HG02610 (cell line): ENCODE results near the gene PDCD2L.
"Not testable (repeated sequence)": the region's sequence is repeated elsewhere in the genome, so short reads cannot be mapped to it uniquely, and the experiment has no call there.

Experiments used
- ATAC-seq: cut with Tn5 transposase; IDR thresholded peaks from one replicate; pipeline ENCODE4 v1.9.1; 2021; ENCODE audit warnings: mild to moderate bottlenecking, moderate library complexity; ENCODE audit not compliant: unreplicated experiment

The PDCD2L gene

DNA sequence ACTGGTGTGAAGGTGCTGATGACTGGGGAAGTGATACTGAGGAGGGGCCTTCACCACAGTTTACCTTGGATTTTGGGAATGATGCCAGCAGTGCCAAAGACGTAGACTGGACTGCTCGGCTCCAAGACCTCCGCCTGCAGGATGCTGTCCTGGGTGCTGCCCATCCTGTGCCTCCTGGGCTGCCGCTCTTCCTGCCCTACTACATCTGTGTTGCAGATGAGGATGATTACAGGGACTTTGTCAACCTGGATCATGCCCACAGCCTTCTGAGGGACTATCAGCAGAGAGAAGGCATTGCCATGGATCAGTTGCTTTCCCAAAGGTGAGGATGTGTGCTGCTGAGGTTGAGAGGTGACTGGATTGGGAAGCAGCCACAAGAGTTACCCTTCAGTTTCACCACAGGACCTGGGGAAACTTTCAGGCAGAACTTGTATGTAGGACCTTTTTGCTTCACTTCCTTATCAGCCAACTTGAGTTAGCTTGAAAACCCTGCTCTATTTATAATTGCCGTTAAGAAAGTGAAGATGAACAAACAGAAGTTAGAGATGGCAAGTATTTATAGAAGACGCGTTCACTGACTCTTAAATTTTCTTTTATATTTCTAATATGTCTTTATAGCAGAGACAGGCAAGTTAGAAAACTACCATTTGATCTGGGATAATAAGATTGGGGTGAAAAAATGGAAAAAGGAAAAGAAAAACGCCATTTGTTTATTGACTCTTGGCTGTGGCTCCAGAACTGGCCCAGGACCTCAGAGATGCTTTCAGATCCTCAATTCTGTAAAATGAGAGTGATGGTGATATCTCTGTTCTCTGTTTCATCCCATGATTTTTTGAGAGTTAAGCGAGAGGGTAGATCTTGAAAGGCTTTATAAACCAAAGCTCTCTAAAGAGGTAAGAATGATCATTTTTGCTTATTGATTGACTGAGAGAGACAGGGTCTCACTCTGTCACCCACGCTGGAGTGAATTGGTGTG is 5.3 kb downstream of the PDCD2L start:
- no peak for ATAC-seq

DNA sequence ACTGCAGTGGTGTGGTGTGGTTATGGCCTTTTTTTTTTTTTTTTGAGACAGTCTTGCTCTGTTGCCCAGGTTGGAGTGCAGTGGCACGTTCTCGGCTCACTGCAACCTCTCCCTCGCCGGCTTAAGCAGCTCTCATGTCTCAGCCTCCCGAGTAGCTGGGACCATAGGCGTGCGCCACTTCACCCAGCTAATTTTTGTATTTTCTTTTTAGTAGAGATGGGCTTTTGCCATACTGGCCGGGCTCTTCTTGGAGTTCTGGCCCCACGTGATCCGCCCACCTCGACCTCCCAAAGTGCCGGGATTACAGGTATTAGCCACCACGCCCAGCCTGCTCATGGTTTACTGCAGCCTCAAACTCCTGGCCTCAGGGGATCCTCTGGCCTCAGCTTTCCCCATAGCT is 7.0 kb downstream of the PDCD2L start:
- no peak for ATAC-seq

DNA sequence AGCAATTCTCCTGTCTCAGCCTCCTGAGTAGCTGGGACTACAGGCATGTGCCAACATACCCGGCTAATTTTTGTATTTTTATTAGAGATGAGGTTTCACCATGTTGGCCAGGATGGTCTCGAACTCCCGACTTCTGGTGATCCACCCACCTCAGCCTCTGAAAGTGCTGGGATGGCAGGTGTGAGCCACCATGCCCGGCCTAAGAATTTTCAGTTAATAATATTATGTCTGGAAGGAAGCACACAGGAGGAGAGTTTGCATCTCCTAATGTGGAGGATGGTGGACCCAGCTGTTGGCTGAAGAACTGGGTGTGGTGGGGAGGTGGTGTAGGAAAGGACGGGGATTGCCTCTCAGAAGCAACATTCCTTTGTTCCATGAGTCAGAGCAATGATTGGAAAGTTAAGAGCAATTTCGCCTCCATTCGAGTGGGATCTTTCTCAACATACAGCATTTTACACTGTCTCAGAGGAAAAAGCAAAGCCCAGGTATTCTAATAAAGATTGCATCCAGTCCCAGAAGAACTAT is 11.9 kb downstream of the PDCD2L start:
- ATAC-seq = no peak

DNA sequence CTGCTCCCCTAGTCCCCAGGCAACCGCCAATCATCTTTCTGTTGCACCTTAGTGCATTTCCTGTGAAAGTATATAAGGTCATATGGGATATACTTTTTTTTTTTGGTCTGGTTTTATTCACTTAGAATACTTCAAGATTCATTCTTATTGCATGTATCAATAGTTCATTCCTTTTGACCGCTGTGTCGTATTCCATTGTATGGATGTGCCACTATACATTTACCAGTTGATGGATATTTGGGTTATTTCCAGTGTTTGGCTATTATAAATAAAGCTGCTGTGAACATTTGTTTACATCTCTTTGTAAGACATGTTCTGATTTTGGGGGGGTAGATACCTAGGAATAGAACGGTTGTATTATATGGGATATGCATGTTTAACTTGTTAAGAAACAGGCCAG is 14.1 kb downstream of the PDCD2L start:
- no peak for ATAC-seq

DNA sequence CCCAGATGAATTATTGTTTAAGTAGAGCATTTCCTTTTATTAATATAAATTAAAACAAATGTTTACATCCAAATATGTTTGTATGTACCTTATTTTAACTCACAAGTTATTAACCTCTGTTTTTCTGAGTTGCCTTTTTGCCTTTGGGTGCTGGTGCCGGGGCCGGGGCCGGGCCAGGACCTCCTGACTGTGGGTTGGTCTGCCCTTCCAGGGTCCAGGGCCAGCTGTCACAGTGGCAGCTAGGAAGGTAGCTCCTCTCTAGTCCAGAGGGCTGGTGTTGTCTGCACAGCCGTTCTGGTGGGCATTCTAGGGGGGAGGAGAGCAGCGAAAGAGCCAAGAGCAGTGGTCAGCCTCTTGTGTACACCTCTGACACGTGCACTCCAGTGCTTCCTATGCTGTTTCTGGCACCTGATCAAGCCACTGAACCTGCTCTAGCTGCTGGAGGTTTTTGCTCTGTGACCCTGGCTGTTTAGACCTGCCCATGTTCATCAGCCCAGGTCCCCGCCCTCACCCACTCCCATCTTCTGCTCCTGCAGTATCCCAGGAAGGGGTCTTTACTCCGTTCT is 22.0 kb downstream of the PDCD2L start:
- no peak for ATAC-seq

DNA sequence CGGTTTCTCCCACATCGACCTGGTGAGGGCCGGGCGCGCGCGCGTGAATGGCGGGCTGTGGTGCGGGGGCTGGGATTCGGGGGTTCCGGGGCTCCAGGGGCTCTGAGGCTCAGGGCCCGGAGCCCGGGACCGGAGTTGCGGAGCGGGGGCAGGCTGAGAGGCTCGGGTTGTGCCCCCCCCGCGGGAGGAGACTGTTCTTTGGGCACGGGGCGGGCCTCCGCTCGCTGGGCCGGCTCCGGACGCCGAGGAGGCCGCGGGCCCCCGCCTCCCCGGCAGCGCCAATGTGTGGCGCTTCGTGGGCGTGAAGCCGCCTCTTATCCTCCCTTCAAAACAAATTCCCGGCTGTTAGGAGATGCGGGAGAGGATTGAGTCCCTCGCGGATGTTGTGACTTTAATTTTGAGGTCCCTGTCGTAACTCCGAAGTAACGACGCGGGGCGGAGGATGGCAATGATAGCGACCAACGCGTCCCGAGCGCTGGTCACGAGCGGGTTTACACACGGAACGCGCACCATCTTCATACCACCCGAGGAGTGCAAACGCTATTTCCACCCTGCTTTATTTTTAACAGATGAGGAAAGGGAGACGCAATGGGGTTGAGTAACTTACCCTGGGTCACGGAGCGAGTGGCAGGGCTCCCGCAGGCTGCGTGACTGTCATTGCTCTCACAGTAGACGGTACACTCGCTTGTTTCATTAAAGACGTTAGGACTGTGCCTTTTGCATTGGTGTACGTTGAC is 24.5 kb downstream of the PDCD2L start:
- peak; percentile 49 for ATAC-seq

DNA sequence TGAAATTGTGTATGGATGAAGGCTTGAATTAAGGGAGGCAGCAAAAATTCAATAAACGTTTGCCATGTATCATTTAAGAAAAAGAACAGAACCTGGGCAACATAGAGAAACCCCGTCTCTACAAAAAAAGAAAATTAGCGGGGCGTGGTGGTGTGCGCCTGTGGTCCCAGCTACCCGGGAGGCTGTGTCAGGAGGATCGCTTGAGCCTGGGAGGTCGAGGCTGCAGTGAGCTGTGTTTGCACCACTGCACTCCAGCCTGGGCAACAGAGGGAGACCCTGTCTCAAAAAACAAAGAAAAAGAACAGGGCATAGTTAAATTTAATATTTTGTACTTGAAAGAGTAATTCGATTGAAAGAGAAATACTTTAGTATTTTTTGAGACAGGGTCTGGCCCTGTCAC is 25.4 kb downstream of the PDCD2L start:
- ATAC-seq = no peak

DNA sequence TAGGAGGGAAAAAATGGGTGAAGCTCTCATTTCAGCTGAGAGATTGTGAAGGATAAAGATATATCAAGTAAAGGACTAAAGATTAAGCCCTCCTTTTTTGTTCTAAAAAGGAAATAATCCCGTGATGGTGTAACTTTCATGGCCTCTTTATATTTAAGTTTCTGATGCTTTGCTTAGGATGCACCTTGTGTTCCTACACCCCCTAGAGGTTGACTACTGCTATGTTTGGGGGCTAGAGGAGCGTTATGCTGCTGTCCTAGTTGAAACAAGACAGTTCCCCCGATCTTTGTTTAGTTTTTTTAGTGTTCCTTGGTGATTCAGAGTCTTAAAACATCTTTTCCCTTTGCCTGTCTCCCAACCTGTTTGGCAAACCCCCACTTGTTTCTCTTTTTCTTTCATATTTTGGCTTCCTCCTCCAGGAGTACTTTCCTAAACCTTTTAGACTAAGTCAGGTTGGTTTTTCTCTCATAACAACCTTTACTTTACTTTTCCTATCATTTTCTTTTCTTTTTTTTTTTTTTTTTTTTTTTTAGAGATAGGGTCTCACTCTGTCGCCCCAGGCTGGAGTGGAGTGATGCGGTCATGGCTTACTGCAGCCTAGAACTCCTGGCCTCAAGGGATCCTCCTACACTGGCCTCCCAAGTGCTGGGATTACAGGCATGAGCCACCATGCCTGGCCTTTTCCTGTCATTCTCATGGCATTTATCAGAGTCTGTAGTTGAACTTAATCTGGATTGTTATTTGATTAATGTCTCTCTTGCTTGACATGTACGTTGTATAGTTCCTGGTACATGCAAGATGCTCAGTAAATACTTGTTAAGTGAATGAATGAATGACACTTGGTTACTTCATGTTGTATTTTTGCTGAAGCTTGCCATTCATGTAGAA is 26.8 kb downstream of the PDCD2L start:
- no peak for ATAC-seq

DNA sequence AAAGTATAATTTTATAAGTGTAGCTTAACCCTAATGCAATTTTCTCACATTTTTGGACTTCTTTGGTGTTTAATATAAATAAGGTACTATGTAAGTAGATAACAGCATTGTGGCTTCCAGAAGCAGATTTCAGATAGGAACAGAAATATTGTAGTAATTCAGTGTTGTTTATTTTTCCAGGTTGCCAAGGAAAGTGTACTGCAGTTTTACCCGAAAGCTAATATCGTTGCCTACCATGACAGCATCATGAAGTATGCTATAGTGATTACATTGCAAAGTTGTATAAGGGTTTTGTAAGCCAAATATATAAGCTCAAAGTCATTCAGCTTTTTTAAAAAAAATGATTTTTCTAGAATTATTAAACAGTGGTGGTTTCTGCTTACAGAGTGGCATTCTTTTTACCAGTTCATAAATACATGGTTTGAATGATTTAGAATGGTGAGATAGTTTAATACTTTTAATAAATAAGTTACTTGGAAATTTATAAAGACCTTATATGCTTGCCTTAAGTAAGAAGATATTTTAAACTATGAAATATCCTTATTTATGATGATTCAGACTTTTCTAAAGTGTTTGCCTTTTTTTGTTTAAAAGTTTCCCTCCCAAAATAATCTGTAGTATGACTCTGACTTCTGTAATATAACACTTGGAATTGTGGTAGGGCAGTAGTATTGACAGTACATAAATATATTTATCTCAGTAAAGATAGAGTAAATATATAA is 27.6 kb downstream of the PDCD2L start:
- no peak for ATAC-seq

DNA sequence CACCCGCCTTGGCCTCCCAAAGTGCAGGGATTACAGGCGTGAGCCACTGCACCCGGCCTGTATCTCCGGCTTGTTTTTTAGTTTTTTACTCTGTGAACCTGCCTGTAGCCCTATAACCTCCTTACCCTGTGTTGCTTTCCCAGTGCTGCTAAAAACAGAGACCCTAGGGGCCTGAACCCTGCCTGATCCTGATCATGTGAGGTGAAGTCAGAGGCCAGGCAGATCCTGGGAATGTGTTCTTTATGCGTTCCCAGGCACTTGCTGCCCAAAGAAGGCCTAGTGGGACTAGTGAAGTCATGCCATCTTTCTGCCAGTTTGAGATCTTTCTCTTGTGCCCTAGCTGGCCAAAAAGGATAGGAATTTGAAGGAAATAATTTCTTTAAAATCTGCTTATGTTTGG is 28.6 kb downstream of the PDCD2L start:
- no peak for ATAC-seq

DNA sequence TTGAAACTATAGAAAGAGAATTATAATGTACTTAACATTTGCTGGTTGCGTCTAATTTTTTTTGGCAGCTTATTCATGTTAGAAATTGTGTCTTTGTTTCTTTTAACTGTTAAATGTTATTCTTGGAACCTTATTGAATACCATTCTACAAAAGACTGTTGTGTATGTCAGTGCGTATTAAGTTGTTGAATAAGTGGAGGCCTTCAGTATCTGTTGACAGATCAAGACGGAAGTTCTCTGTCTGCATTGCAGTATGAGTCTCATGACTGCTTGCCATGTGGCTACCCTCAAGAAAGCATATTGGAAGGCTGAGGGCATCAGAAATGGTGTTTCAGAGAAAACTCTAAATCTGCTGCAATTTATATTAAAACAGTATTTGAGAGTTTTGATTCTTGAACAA is 32.5 kb downstream of the PDCD2L start:
- no peak for ATAC-seq

DNA sequence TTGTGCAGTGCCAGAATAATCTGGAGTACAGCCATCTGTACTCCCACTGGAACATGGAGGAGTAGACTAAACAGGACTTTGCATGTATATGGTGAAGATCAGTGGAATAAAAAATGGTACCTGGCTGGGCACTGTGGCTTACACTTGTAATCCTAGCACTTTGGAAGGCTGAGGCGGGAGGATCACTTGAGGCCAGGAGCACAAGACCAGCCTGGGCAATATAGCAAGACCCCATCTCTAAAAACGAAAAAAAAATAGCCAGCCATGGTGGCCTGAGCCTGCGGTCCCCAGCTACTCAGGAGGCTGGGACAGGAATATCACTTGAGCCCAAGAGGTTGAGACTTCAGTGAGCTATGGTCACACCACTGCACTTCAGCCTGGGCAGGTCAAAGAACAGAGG is 44.0 kb downstream of the PDCD2L start:
- no peak for ATAC-seq

DNA sequence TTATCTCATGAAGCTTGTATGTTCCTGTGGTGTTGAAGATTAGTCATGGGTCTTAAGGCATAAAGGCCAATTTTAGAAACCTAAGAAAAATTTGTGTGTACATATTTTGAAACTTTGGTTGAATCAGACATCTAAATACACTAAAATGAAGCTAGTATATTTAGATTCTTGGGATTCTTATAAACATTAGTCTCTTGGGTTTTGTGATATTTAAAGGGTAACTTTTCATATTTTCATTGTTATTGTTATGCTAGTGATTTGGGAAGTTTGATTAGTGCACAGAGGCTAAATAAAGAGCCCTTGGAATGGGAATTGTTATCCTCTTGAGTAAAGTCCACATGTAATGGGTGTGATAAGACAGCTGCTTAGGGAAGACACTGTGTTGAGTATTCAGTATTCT is 48.5 kb downstream of the PDCD2L start:
- ATAC-seq = no peak

DNA sequence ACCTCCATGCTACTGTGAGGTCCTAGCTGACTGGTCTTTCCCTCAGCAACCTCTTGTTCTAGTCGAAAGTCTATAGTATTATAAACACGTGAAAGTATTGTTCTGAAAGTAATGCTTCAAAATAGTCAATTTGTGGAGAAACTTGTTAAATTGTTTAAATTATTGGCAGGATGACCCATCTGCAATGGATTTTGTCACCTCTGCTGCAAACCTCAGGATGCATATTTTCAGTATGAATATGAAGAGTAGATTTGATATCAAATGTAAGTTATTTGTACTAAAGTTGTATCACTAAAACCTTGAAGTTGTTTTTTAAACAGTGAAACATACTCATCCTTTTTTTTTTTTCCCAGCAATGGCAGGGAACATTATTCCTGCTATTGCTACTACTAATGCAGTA is 49.9 kb downstream of the PDCD2L start:
- ATAC-seq = no peak

DNA sequence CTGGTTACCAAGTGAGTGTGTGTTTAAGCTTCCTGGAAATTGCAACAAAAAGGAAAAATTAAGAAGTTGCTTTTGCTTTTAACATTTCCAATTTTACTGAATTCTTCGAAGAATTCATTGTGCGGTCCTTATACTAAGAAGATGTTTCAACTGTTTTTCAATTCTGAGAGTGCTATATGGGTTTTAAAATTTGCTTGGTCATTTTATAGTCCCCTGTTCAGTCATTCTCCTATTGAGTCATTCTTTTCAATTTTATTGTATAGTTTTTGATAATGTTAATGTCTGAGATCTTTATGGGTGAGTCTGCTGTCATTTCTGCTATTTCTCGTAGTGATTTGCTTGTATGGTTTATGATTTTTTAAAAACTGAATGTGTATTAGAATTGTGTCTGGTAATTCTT is 50.5 kb downstream of the PDCD2L start:
- ATAC-seq = no peak

DNA sequence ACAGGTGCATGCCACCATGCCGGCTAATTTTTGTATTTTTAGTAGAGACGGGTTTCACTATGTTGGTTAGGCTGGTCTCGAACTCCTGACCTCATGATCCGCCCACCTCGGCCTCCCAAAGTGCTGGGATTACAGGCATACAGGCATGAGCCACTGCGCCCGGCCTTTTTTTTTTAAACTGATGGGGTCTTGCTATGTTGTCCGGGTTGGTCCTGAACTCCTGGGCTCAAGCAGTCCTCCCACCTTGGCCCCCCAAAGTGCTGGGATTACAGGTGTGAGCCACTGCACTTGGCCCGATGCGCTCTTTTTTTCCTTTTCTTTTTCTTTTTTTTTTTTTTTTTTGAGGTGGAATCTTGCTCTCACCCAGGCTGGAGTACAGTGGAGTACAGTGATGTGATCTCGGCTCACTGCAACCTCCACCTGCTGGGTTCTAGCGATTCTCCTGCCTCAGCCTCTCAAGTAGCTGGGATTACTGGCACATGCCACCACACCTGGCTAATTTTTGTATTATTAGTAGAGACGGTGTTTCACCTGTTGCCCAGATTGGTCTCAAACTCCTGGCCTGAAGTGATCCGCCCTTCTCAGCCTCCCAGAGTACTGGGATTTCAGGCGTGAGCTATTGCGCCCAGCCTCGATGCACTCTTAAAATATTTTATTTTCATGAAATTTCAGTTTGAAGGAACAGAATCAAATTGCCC is 51.7 kb downstream of the PDCD2L start:
- ATAC-seq = not testable (repeated sequence)

DNA sequence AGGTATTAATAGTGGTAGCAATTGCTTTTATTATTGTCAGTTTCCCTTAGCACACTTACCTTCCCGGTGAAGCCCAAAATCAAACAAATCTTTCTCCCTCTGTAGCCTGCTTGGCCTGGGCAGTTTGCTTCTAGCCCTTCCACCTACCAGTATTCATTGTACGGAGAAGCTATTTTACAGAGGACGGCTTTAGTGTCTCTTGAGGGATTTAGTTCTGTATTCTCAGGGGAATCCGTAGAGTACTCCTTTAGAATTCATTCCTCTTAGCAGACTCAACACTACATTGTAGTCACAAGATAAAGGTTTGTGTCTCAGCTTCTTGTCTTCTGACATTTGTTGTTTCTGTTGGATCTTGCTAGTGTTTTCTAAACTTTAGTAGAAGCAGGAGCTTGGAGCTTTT is 53.2 kb downstream of the PDCD2L start:
- ATAC-seq = no peak

DNA sequence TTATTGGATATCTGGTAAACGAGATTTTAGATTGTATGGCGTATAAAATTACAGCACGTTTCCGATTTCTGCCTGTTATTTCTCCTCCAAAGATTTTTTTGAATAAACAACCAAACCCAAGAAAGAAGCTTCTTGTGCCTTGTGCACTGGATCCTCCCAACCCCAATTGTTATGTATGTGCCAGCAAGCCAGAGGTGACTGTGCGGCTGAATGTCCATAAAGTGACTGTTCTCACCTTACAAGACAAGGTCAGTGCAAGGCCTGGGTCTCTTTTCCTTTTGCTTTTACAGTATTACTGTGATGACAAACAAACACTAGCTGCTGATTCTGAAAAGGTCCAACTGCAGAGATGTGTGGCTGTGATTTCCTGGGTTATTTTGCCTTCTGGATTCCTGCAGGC is 54.5 kb downstream of the PDCD2L start:
- ATAC-seq = no peak

DNA sequence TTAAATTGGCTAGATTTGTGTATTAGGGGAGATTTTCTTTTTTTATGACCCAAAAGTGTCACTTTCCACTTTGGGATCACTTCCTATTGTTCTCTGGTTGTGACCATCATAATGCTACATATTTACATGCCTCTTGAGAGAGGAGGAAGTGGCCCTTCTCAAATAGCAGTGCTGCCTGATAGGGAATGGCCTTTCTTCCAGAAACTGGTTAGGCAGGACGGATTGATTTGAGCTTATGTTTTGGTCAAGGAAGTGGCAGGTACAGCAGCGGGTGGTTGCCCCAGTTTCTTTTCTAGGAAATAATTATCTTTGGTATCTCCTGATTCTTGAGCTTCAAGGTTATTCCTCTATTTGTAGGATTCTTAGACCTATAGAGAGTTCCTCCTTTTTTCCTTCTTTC is 55.4 kb downstream of the PDCD2L start:
- ATAC-seq = no peak
